Psoas muscle (tissue), 8 donors: Measurements from ENCODE around the gene RHOBTB1. TPM values are rescaled to one million over a fixed set of nuclear protein-coding genes. Genes with fewer than 3 reads are reported as not detected.

ENCODE experiments used
- ATAC-seq, 4 donors: fragments of 200-7000 bp; cut with Tn5 transposase; one replicate each; pipeline ENCODE4 v1.9.1; 2020; ENCODE audit warnings: moderate library complexity in 3 of 4, mild to moderate bottlenecking in 2 of 4
- DNase-seq, 2 donors: peaks; one replicate each; pipeline ENCODE4 v3.0.0-alpha.2; 2020
- H3K27ac ChIP-seq: fragments of 200-600 bp; one replicate; pipeline ENCODE4 v1.8.0; 2022
- H3K27me3 ChIP-seq, 3 donors: fragments of 200-600 bp in 1 of 3; one replicate each; pipeline versions ENCODE4 v1.6.1 to v1.8.0; 2013 to 2022; ENCODE audit warnings: low read length in 2 of 3, mild to moderate bottlenecking in 2 of 3, moderate library complexity in 1 of 3; ENCODE audit not compliant: insufficient read depth in 3 of 3
- H3K36me3 ChIP-seq, 2 donors: fragments of 200-600 bp in 1 of 2; one replicate each; pipeline versions ENCODE4 v1.6.1 to v1.8.0; 2013 to 2022; ENCODE audit warnings: low read depth in 1 of 2, mild to moderate bottlenecking in 1 of 2, moderate library complexity in 1 of 2; ENCODE audit not compliant: insufficient read depth in 1 of 2
- H3K4me1 ChIP-seq: fragments of 200-600 bp; one replicate; pipeline ENCODE4 v1.8.0; 2022
- H3K4me3 ChIP-seq: fragments of 200-600 bp; one replicate; pipeline ENCODE4 v1.8.0; 2022; ENCODE audit warnings: mild to moderate bottlenecking
- H3K9me3 ChIP-seq: fragments of 200-600 bp; one replicate; pipeline ENCODE4 v1.8.0; 2022
- CTCF ChIP-seq: fragments of 200-600 bp; IDR thresholded peaks from one replicate; pipeline ENCODE4 v1.8.0; 2022; ENCODE audit warnings: antibody characterized with exemption
- WGBS, 3 donors: extraction: QIAGEN DNeasy Blood & Tissue Kit; methylation state at CpG; one replicate each; pipeline versions ENCODE4 v1.1.6 to v1.1.7; 2013; 5-methylcytosine and 5-hydroxymethylcytosine counted together
- intact Hi-C, 2 donors: fragments of 100-400 bp; cut with DNase I; formaldehyde crosslinking; loops; one replicate each; pipeline versions ENCODE4 v1.11.0 to v1.14.2; 2022
- polyA plus RNA-seq, 3 donors: library from polyadenylated mRNA; stranded (reverse); fragments of 200-250 nt; gene quantifications; one replicate each; pipeline ENCODE4 v1.2.3, GENCODE V29; 2013
- total RNA-seq, 4 donors: library from RNA; stranded (reverse); fragmentation: NEBNext Ultra II Directional in 2 of 4; extraction: Animal tissue kit (Norgen Biotek cat#: 25700) in 2 of 4; gene quantifications; one replicate each; pipeline versions ENCODE4 v1.2.1 to v1.2.4, GENCODE V29; 2021 to 2023
- donor health status: healthy with polysubstance abuse.
- donor health status: DM: no; HTN: no; CAD: no; lungs with moderate emphysema.
- donor health status: Bipolar disorder and iron deficiency.
- donor health status: healthy.
- donor health status: DM: yes; HTN: yes; CAD: no.
- donor health status: DM: no; HTN: no; CAD: no.
- donor health status: DM: no; HTN: no; CAD: no.
- donor health status: DM: yes; HTN: yes; CAD: no.

The RHOBTB1 gene
- total and polyA plus RNA-seq, 7 donors, result 1.8 to 47.4 (median 23.6) TPM

GRCh38 chr10:60893231-60893630 lies 50.8 kb downstream of the RHOBTB1 start:
- no peak for TF ChIP-seq CTCF
- Histone ChIP-seq H3K27ac (peak overlapping the region; percentile 83), H3K9me3 (no peaks in the 10 kb centered on the region), H3K36me3 (peaks cover 0 to 35% of the 10 kb centered on the region in 2 donors), H3K27me3 (no peaks in the 10 kb centered on the region), H3K4me3 (peak overlapping the region; percentile 37), H3K4me1 (peaks cover 70% of the 10 kb centered on the region)
- DNase-seq, result no peak
- ATAC-seq, result no peak
- WGBS, 3 donors, result 57 to 78% (median 59%) methylated on average over 3 of the region's 3 CpGs
- intact Hi-C loops, result no loop called here

GRCh38 chr10:60892571-60892970 lies 51.4 kb downstream of the RHOBTB1 start:
- DNase-seq (peak in 1 of 2 donors; percentile 76), ATAC-seq (peak; percentile 95 to 99 (median 97))
- H3K27me3 ChIP-seq, result no peaks in the 10 kb centered on the region
- H3K4me3 ChIP-seq, result peak overlapping the region; percentile 37
- peak overlapping the region; percentile 83 for H3K27ac ChIP-seq
- H3K36me3 ChIP-seq, result peaks cover 0 to 35% of the 10 kb centered on the region in 2 donors
- no peak for TF ChIP-seq CTCF
- intact Hi-C loops, result no loop called here
- no peaks in the 10 kb centered on the region for H3K9me3 ChIP-seq
- 26 to 35% (median 33%) methylated on average over 8 of the region's 8 CpGs for WGBS, 3 donors
- peaks cover 70% of the 10 kb centered on the region for H3K4me1 ChIP-seq

- ATAC-seq (peak in 2 of 4 donors; percentile 58 to 60), DNase-seq (no peak)
- Histone ChIP-seq H3K27me3 (no peaks in the 10 kb centered on the region), H3K27ac (peak overlapping the region; percentile 83), H3K36me3 (peaks cover 0 to 51% of the 10 kb centered on the region in 2 donors), H3K4me3 (no peak overlapping the region), H3K9me3 (no peaks in the 10 kb centered on the region), H3K4me1 (peaks cover 70% of the 10 kb centered on the region)
- intact Hi-C loops, result no loop called here
- TF ChIP-seq CTCF, result no peak
- WGBS, 3 donors, result 76 to 97% (median 86%) methylated on average over 1 of the region's 1 CpG
Measured at GRCh38 chr10:60890811-60891210, 53.2 kb downstream of the RHOBTB1 start.

- no peak overlapping the region for H3K4me3 ChIP-seq
- no peaks in the 10 kb centered on the region for H3K27me3 ChIP-seq
- H3K36me3 ChIP-seq, result peaks cover 0 to 81% of the 10 kb centered on the region in 2 donors
- TF ChIP-seq CTCF, result peak; percentile 34
- peaks cover 41% of the 10 kb centered on the region for H3K4me1 ChIP-seq
- no peak for DNase-seq
- intact Hi-C loops, result loop anchor here in 1 of 2 donors (10.0 kb wide), 1 partner anchor 282 kb away; no protein-coding TSS in a partner anchor
- 36 to 40% (median 39%) methylated on average over 6 of the region's 6 CpGs for WGBS, 3 donors
- peak in 2 of 4 donors; percentile 44 to 51 for ATAC-seq
- no peaks in the 10 kb centered on the region for H3K9me3 ChIP-seq
- H3K27ac ChIP-seq, result peak overlapping the region; percentile 66
Measured at GRCh38 chr10:60883187-60883586, 60.8 kb downstream of the RHOBTB1 start.

GRCh38 chr10:60878224-60878623 lies 65.8 kb downstream of the RHOBTB1 start:
- Histone ChIP-seq H3K9me3 (no peaks in the 10 kb centered on the region), H3K36me3 (peaks cover 2 to 57% of the 10 kb centered on the region in 2 donors), H3K4me3 (no peak overlapping the region), H3K27me3 (no peaks in the 10 kb centered on the region), H3K27ac (peak overlapping the region; percentile 85), H3K4me1 (peaks cover 64% of the 10 kb centered on the region)
- TF ChIP-seq CTCF, result no peak
- ATAC-seq, result peak; percentile 90 to 98 (median 96)
- intact Hi-C loops, result loop anchor here in 1 of 2 donors (5.0 kb wide), 1 partner anchor 61 kb away; no protein-coding TSS in a partner anchor
- 44 to 79% (median 47%) methylated on average over 3 of the region's 3 CpGs for WGBS, 3 donors
- peak; percentile 25 to 60 for DNase-seq
